Measurements from ENCODE around the gene COQ8B. TPM values are rescaled to one million over a fixed set of nuclear protein-coding genes. Genes with fewer than 3 reads are reported as not detected.

COQ8B gene
- total RNA-seq, 4 donors from 2014 or later = 39.2 to 73.0 (median 54.7) TPM

- Histone ChIP-seq H3K27me3 (no peaks in the 10 kb centered on the region), H3K4me3 (replicated peaks in 1 of 3) (no peak overlapping the region), H3K9me3 (no peaks in the 10 kb centered on the region), H3K27ac (no peak overlapping the region), H3K4me1 (no peaks in the 10 kb centered on the region), H3K36me3 (peaks cover 26 to 44% of the 10 kb centered on the region in 2 donors)
- DNase-seq = no peak
- WGBS, 2 donors = 96 to 98% methylated on average over 7 of the region's 7 CpGs
- intact Hi-C loops (cut with DNase I) = no loop called here
- TF ChIP-seq POLR2A (IDR thresholded peaks at IDR 0.05) = no peak
- no peak for TF ChIP-seq CTCF (IDR thresholded peaks at IDR 0.05)
Observed at GRCh38 chr19:40707615-40708014, 9.1 kb downstream of the COQ8B start.

GRCh38 chr19:40705950-40706619 lies 10.6 kb downstream of the COQ8B start:
- Histone ChIP-seq H3K36me3 (peaks cover 31 to 55% of the 10 kb centered on the region in 2 donors), H3K4me3 (replicated peaks in 1 of 3) (no peak overlapping the region), H3K27me3 (no peaks in the 10 kb centered on the region), H3K27ac (no peak overlapping the region), H3K4me1 (no peaks in the 10 kb centered on the region), H3K9me3 (no peaks in the 10 kb centered on the region)
- no peak for TF ChIP-seq CTCF (IDR thresholded peaks at IDR 0.05)
- no peak for TF ChIP-seq POLR2A (IDR thresholded peaks at IDR 0.05)
- WGBS, 2 donors = 86 to 89% methylated on average over 7 of the region's 7 CpGs
- intact Hi-C loops (cut with DNase I) = no loop called here
- no peak for DNase-seq

- Histone ChIP-seq H3K9me3 (no peaks in the 10 kb centered on the region), H3K27ac (no peak overlapping the region), H3K36me3 (peaks cover 31 to 55% of the 10 kb centered on the region in 2 donors), H3K27me3 (no peaks in the 10 kb centered on the region), H3K4me3 (replicated peaks in 1 of 3) (no peak overlapping the region), H3K4me1 (no peaks in the 10 kb centered on the region)
- peak in 1 of 2 donors; percentile 17 for DNase-seq
- TF ChIP-seq CTCF (IDR thresholded peaks at IDR 0.05) (no peak), POLR2A (IDR thresholded peaks at IDR 0.05) (no peak)
- WGBS, 2 donors = 80 to 90% methylated on average over 5 to 9 of the region's 9 CpGs
- intact Hi-C loops (cut with DNase I) = no loop called here
Observed at GRCh38 chr19:40705362-40705651, 11.4 kb downstream of the COQ8B start.

- H3K27ac ChIP-seq = no peak overlapping the region
- intact Hi-C loops (cut with DNase I) = no loop called here
- WGBS, 2 donors = 89 to 94% methylated on average over 18 of the region's 18 CpGs
- no peaks in the 10 kb centered on the region for H3K27me3 ChIP-seq
- no peaks in the 10 kb centered on the region for H3K4me1 ChIP-seq
- H3K36me3 ChIP-seq = peaks cover 31 to 54% of the 10 kb centered on the region in 2 donors
- no peak for DNase-seq
- no peak for TF ChIP-seq CTCF (IDR thresholded peaks at IDR 0.05)
- TF ChIP-seq POLR2A (IDR thresholded peaks at IDR 0.05) = no peak
- no peaks in the 10 kb centered on the region for H3K9me3 ChIP-seq
- no peak overlapping the region for H3K4me3 ChIP-seq (replicated peaks in 1 of 3)
Observed at GRCh38 chr19:40704491-40705361, 12.0 kb downstream of the COQ8B start.

Data from thyroid gland (tissue), 4 donors.